ENCODE data around the gene PSORS1C2. TPM values are rescaled to one million over a fixed set of nuclear protein-coding genes. Genes with fewer than 3 reads are reported as not detected.

Gene PSORS1C2
- total RNA-seq, 2 donors from 2014 or later, result not detected

DNA sequence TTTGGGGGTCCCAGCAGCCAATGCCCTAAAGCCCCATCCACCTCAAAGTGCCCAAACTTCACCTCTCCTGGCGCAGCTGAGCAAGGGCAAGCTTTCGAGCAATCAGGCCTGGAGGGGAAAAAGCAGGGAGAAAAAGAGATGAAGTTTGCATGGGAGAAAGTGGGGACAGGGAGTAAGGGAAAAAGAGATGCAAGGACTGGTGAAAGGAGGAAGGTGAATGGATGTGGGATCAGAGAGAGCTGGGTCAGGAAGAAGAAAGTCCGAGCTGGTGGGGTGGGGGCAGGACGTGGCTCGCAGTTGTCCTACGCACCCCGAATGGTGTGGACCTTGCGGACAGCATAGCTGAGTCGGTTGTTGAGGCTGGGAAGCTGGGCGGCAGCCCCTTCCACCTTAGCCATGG is 6.5 kb upstream of the PSORS1C2 start:
- ATAC-seq (no peak), DNase-seq (no peak)
- intact Hi-C loops (cut with DNase I, micrococcal nuclease), result no loop called here

- intact Hi-C loops (cut with DNase I, micrococcal nuclease), result no loop called here
- DNase-seq (peak; percentile 73 to 82), ATAC-seq (peak; percentile 82)
Observed at GRCh38 chr6:31144970-31145340, 6.1 kb upstream of the PSORS1C2 start.

- intact Hi-C loops (cut with DNase I, micrococcal nuclease), result no loop called here
- peak; percentile 85 for ATAC-seq
- DNase-seq, result peak; percentile 70 to 77
Observed at GRCh38 chr6:31144296-31144969, 5.6 kb upstream of the PSORS1C2 start.

DNA sequence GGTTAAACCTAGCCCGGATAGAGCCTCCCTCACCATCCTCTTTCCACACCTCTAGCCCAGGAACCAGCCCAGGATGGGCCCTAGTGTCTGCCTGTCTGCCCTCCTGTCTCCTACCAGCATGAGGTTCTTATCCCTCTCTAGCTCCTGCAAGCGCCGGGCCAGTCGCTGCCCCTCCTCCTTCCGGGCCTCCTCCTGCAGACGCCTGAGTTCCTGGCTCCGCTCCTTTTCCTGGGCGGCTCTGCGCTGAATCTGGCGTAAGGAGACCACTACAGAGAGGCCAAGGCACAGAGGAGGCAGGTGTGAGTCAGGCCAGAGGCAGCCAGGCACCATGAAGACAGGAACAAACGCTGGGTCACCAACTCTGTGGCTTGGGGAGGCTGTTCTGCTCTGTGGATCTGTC is 4.3 kb upstream of the PSORS1C2 start:
- no peak for ATAC-seq
- peak in 1 of 2 donors; percentile 48 for DNase-seq
- intact Hi-C loops (cut with DNase I, micrococcal nuclease), result no loop called here

DNA sequence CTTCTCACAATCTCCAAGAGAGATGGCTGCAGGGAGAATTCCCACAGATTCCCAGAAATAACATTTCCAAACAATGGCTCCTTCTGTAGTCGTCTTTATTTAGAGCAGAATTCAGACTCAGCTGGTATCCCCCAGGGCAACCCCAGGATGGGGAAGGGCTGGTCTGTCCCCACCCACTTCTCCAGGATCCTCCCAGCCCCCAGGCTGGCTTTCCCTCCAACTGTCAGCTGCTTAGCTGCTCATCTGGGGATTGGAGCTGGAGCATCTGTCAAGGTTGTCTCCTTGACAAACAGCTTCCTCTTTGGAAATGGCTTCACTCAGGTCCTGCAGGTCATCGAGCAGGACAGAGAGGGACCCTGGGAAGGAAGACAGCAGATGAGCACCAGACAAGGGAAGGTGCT is 3.5 kb upstream of the PSORS1C2 start:
- no peak for ATAC-seq
- intact Hi-C loops (cut with DNase I, micrococcal nuclease), result no loop called here
- DNase-seq, result no peak

GRCh38 chr6:31140643-31141042 is 1.8 kb upstream of the PSORS1C2 start:
- intact Hi-C loops (cut with DNase I, micrococcal nuclease), result no loop called here
- DNase-seq (no peak), ATAC-seq (no peak)

- DNase-seq (no peak), ATAC-seq (no peak)
- intact Hi-C loops (cut with DNase I, micrococcal nuclease), result loop anchor here (5.0 kb wide), 2 partner anchors 53 to 228 kb away; no protein-coding TSS in a partner anchor
Observed at GRCh38 chr6:31139599-31139998, 733 bp upstream of the PSORS1C2 start.

- intact Hi-C loops (cut with DNase I, micrococcal nuclease), result loop anchor here (2.0 to 5.0 kb wide), 3 partner anchors 57 to 232 kb away; no protein-coding TSS in a partner anchor
- no peak for DNase-seq
- no peak for ATAC-seq
Observed at GRCh38 chr6:31135710-31136109, 3.2 kb downstream of the PSORS1C2 start.

DNA sequence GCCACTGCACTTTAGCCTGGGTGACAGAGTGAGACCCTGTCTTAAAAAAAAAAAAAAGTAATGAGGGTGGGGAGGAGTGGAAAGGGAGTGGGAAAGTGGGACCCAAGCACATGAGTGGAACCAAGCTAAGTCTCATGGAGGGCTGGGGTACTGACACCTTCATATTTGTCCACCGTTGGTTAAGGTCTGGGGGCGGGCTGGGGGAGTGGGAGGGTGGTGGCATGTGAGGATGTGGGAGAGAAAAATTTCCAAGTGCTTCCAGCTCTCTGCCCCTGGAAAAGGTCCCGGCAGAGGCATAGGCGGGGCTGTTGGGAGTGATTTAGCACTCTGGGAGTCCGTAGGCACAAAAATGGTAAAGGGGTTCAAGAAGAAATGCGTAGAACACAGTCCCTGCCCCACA is 6.1 kb downstream of the PSORS1C2 start:
- intact Hi-C loops (cut with DNase I, micrococcal nuclease), result no loop called here
- DNase-seq (no peak), ATAC-seq (no peak)

DNA sequence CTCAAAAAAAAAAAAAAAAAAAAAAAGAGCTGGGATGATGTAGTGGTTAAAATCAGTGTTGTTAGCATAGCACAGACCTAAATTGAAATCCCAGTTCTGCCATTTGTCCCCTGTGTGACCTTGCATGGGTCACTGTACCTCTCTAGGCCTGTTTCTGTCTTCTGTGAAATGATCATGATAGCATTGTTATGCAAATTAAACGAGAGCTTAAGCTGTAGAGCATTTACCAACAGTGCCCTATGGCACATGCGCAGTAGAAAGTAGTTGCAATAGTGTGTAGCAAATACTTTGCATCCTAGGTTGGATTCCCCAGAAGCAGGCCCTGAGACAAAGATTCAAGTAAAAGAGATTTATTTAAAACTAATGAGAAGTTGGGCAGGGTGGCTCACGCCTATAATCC is 7.3 kb downstream of the PSORS1C2 start:
- no peak for ATAC-seq
- no peak for DNase-seq
- intact Hi-C loops (cut with DNase I, micrococcal nuclease), result no loop called here

- ATAC-seq, result no peak
- intact Hi-C loops (cut with DNase I, micrococcal nuclease), result no loop called here
Observed at GRCh38 chr6:31130751-31131150, 8.1 kb downstream of the PSORS1C2 start.

DNA sequence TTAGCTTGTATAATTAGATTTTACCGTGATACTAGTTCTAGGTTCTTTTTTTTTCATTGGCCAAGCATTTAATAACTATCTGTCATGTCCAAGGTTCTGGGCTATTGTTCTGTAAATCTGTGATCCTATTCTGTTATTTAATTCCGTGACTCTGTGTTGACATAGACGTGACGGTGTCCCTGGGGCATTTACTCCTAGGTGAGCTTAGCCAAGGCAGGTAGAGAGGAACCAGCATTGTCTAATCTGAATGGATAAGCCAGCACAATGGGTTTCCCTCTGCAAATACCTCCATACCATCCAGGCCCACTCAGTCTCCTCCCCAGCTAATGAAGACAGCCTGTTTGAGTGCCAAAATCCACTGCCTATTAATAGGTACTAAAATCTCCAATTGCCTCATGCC is 9.7 kb downstream of the PSORS1C2 start:
- intact Hi-C loops (cut with DNase I, micrococcal nuclease), result no loop called here
- no peak for DNase-seq
- no peak for ATAC-seq

More at GRCh38 chr6:31130751-31131150, 8.1 kb downstream of the PSORS1C2 start:
- no peak for DNase-seq

DNA sequence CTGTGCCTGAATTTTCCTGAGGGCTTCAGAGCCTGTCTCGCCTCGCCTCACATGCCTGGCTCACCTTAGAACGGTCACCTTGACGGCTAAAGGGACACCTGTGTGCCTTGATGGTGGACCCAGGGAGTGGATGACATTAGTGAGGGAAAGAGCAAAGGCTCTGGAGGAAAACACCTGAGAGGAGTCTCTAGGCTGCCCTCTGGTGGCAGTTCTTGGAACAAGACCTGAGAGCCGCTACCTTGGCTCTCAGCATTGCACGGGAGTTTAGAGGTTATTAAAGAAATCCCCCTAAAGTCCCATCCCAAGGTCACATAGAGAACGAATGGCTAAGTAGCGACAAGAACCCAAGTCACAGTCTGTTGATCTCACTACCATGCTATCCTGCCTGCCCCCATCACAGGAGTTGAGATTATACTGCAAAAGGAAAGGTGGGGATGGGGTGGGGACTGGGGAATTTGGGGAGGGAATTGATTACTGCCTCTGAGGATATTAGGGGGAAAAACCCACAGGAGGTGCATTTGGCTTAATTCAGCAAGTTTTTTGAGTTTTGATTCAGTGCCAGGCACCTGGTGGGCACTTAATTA is 10.7 kb downstream of the PSORS1C2 start:
- intact Hi-C loops (cut with DNase I, micrococcal nuclease), result no loop called here
- DNase-seq (peak; percentile 60 to 86), ATAC-seq (peak; percentile 67)

- peak; percentile 47 for ATAC-seq
- intact Hi-C loops (cut with DNase I, micrococcal nuclease), result no loop called here
- DNase-seq, result no peak
Observed at GRCh38 chr6:31126396-31127175, 12.3 kb downstream of the PSORS1C2 start.

GRCh38 chr6:31125586-31126363 is 13.1 kb downstream of the PSORS1C2 start:
- ATAC-seq, result no peak
- intact Hi-C loops (cut with DNase I, micrococcal nuclease), result no loop called here
- DNase-seq, result no peak

GRCh38 chr6:31125162-31125561 is 13.7 kb downstream of the PSORS1C2 start:
- DNase-seq, result no peak
- no peak for ATAC-seq
- intact Hi-C loops (cut with DNase I, micrococcal nuclease), result no loop called here

DNA sequence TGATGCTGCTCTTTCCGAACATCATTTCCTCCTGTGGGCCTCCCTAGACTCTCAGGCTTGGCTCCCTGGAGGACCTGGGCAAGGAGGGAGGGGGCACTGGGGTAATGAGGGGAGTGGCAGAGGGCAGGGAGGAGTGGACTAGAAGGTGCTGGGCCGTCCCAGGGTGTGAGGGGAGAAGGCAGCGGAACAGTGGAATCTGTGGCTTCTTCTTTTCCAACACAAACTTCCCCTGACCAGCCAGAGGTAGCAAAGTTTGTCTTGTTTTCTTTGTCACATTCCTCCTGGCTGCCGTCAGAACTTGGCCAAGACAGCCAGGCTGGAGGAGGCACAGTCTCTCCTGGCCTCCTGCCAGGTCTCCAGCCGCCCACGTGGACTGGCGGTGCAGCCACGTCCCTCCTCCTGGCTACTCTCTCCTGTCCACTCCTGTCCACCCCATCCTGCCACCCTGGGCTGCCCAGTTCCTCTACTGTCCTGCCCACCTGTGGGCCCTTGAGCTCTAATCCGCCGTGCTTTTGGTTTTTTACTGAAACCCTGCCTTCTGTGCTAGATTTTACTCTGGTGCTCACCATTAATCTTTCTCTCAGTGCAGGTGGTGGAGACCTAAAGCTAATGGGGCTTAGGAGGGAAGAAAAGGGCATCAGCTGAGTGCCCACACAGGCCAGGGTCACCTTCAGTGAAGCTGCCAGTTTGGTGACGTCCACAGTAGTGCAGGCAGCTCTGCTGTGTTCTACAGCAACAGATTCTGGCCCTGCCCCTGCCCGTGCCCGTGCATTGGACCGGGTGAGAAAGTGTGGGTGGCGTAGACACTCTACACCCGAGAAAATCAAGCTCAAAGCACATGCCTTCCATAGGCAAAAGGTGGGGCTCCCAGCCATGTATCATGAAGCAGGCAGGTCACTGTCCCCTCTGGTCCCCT is 15.8 kb downstream of the PSORS1C2 start:
- intact Hi-C loops (cut with DNase I, micrococcal nuclease), result no loop called here
- ATAC-seq (peak; percentile 61), DNase-seq (peak; percentile 69)

GRCh38 chr6:31121131-31121790 is 17.6 kb downstream of the PSORS1C2 start:
- intact Hi-C loops (cut with DNase I, micrococcal nuclease), result no loop called here
- no peak for ATAC-seq

More at GRCh38 chr6:31121131-31121790, 17.6 kb downstream of the PSORS1C2 start:
- DNase-seq, result no peak
